Astrocyte of the spinal cord (primary cell): Measurements from ENCODE around the gene ANP32E.
A peak's percentile ranks its signal among the peaks of the same experiment; 100 is the strongest.

Source experiments
- DNase-seq: peaks from one replicate; pipeline ENCODE4 v3.0.0; 2011; ENCODE audit warnings: low read depth, low spot score
- H3K4me3 ChIP-seq: 2 replicates; pipeline ENCODE4 v1.5.1; 2011; ENCODE audit warnings: low read depth, mild to moderate bottlenecking, low read length, moderate library complexity
- CTCF ChIP-seq: IDR thresholded peaks from 2 replicates; pipeline ENCODE4 v1.5.1; 2012; ENCODE audit warnings: low read depth, mild to moderate bottlenecking, low read length, inconsistent platforms
- in situ Hi-C: cut with HindIII; loops from 2 replicates; pipeline ENCODE4 v1.10.0; 2017; ENCODE audit warnings: low sequenced_read_pairs

ANP32E gene

GRCh38 chr1:150168960-150169601, 66.8 kb downstream of the ANP32E start:
- in situ Hi-C loops = no loop called here
- TF ChIP-seq CTCF = peak; percentile 82
- H3K4me3 ChIP-seq = no peak overlapping the region
- DNase-seq = peak; percentile 66
